Left cardiac atrium (tissue), 4 donors: ENCODE results near the gene KIFC3. TPM values are rescaled to one million over a fixed set of nuclear protein-coding genes. Genes with fewer than 3 reads are reported as not detected.
"Not testable (repeated sequence)": the region's sequence is repeated elsewhere in the genome, so short reads cannot be mapped to it uniquely, and the experiment has no call there.

Experiments used
- ATAC-seq, 2 donors: fragments of 200-7000 bp; cut with Tn5 transposase; one replicate each; pipeline ENCODE4 v1.9.1; 2020; ENCODE audit warnings: mild to moderate bottlenecking in 2 of 2, moderate library complexity in 2 of 2
- DNase-seq: peaks from one replicate; pipeline ENCODE4 v3.0.0-alpha.2; 2020
- intact Hi-C, 2 donors: fragments of 100-400 bp; cut with DNase I; formaldehyde crosslinking; loops; one replicate each; pipeline versions ENCODE4 v1.14.1 to v1.15.1; 2022 to 2023
- total RNA-seq, 2 donors: library from RNA; stranded (reverse); fragmentation: NEBNext Ultra II Directional; extraction: Animal tissue kit (Norgen Biotek cat#: 25700); gene quantifications; one replicate each; pipeline ENCODE4 v1.2.1, GENCODE V29; 2021
- donor health status: DM: no; HTN: yes; CAD: no.
- donor health status: DM: no; HTN: yes; CAD: no; lungs with severe emphysema.
- donor health status: DM: yes; HTN: yes; CAD: no.
- donor health status: Dilated cardiomyopathy.

KIFC3 gene
- total RNA-seq, 2 donors from 2014 or later: 37.1 to 55.4 TPM

DNA sequence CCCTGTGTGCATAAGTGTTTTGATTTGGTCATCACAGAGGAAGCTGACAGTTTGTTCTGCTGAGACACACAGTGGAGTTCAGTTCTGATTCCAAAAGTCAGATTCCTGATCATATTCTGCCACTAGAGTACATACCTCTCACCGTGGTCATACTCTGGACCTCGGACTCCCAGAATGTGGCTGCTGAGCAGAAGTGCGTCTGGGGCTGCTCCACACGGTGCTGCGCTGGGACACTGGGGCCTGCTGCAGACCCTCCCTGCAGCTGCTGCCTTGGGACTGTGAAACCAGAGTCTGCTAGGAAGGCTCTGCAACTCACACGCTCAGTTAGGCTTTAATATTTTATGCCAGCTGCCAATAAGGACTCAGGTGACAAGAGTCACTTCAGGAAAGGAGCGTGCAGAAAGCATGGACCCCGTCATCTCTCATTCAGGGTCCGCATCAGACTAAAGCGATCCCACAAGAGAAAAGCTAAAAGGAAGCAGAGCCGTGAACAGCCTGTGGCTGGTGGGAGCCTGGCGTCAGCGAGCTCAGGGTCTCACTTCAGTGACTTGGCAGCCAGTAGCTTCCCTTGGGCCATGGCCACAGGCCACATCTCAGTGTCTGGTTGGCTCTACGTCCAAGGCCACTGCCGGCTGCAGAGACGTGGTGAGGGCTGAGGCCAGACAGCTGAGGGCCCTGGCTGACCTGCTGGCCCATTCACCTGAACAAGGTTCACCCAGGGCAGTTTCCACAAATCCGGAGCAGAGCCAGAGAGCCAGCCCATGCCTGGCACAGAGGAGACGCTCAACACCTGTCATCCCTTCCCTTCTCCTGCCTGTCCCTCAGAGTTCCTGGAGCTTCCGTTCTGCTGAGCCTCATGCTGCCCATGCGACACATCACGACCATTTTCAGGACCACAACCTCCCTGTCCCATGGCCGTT is 24.7 kb upstream of the KIFC3 start:
- no peak for DNase-seq
- intact Hi-C loops: no loop called here
- peak; percentile 19 to 54 for ATAC-seq

DNA sequence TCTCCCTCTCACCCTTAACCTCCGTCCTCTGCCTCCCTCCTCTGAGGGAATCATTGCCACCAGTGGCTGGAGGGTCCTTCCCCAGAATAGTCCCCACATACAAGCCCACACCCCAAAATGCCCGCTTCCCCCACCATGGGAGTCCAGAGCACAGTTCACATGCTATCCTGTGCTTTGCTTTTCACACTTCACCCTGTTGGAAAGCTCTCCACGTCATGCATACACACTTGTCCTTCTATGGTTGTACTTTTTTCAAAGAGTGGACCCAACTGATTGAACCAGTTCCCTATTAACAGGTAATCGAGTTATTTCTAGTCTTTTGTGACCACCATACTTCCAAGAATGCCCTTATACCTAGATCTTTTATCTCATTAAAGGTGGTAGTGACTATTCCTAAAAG is 23.8 kb upstream of the KIFC3 start:
- intact Hi-C loops: no loop called here
- ATAC-seq (no peak), DNase-seq (no peak)

DNA sequence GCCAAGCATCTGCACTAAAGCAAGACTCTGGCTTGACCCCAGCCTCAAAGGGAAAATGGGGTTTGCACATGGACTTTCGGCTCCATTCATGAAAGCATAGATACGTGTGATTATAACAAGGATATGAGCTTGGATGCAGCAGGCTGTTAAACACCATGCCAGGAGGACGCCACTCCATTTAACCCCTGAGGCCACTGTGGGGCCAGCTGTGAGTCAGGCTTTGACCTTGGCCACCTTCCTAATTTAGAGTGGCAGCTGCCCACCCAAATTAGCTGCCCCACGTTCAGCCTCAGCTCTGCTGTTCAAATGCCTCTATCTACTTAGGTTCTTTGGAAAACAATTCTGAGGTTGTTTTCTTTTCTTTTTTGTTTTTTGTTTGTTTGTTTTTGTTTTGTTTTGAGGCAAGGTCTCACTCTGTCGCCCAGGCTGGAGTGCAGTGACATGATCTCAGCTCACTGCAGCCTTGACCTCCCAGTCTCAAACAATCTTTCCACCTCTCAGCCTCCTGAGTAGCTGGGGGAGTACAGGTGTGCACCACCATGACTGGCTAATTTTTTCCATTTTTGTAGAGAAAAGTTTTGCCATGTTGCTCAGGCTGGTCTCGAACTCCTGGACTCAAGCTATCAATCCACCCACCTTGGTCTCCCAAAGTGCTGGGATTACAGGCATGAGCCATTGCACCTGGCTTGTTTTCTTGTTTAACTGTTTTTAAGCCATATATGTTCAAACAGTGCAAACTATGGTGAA is 23.2 kb upstream of the KIFC3 start:
- DNase-seq (no peak), ATAC-seq (no peak)
- intact Hi-C loops: no loop called here

GRCh38 chr16:57824888-57825287 is 22.6 kb upstream of the KIFC3 start:
- ATAC-seq (no peak), DNase-seq (no peak)
- intact Hi-C loops: no loop called here

DNA sequence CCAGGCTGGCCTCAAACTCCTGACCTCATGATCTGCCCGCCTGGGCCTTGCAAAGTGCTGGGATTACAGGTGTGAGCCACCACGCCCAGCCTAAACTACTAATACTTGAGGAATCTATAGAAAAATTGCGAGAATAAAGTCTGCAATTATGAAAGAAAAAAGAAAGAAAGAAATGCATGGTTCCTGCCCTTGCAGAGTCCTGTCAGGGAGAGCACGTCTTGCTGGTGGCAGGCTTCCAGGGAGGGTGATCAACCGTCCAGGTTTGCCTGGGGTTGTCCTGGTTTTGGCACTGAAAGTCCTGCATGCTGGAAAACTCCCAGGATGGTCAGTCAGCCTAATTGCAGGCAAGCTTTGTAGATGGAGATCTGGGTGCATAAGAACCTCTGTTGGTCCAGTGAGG is 21.5 kb upstream of the KIFC3 start:
- ATAC-seq (peak in 1 of 2 donors; percentile 33), DNase-seq (no peak)
- intact Hi-C loops: no loop called here

- intact Hi-C loops: no loop called here
- no peak for ATAC-seq
- DNase-seq: no peak
Measured at GRCh38 chr16:57822856-57823255, 20.6 kb upstream of the KIFC3 start.

DNA sequence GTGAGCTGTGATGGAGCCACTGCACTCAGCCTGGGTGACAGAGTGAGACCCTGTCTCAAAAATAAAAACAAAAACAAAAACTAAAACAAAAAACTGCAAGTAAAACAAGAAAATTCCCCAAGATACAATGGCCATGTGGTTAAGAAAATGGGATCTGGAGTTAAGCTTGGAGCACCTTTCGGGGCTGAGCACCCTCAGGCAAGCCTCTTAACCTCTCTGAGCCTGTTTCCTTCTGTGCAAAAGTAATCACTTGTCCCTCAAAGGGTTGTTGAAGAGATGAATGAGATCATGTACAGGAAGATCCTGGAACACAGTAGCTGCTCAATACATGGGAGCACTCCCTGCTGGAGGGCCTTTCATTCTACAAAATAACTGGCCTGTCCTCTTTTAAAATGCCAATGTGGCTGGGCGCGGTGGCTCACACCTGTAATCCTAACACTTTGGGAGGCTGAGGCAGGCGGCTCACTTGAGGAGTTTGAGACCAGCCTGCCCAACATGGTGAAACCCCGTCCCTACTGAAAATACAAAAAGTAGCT is 19.8 kb upstream of the KIFC3 start:
- intact Hi-C loops: no loop called here
- DNase-seq (no peak), ATAC-seq (no peak)

DNA sequence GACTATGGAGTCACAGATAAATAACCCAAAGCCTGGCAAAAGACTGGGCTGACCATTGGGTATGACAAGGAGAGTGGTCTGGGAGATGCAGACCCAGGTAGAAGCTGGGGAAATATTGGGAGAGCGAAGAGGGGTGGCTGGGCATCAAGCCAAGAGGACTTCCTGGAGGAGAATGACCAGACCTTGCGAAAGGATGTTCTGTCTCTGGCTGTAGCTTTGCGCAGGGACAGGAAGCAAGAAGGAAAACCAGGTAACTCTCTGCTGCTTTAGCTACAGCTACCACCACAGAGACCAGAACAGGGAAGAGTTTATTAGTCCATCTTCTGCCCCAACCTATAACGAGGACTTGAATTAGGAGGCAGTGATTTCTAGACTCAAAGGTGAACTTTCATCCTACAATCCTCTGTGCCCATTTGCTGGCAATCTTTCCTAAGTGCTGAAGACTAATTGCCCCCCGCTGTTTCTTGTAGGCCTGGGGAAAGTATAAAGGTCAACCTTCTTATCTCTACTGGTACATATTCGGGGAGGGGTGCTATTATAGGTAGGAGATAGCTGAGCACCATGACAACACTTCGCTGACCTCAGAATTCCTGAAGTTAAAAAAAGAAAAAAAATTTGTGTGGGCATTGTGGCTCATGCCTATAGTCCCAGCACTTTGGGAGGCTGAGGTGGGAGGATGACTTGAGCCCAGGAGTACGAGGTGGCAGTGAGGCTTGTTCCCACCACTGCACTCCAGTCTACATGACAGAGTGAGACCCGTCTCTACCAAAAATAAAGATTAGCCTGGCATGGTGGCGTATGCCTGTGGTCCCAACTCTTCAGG is 19.1 kb upstream of the KIFC3 start:
- ATAC-seq (no peak), DNase-seq (no peak)
- intact Hi-C loops: no loop called here

GRCh38 chr16:57818377-57819064 is 16.2 kb upstream of the KIFC3 start:
- ATAC-seq: no peak
- no peak for DNase-seq
- intact Hi-C loops: no loop called here

GRCh38 chr16:57817680-57818079 is 15.4 kb upstream of the KIFC3 start:
- no peak for ATAC-seq
- intact Hi-C loops: no loop called here
- no peak for DNase-seq

DNA sequence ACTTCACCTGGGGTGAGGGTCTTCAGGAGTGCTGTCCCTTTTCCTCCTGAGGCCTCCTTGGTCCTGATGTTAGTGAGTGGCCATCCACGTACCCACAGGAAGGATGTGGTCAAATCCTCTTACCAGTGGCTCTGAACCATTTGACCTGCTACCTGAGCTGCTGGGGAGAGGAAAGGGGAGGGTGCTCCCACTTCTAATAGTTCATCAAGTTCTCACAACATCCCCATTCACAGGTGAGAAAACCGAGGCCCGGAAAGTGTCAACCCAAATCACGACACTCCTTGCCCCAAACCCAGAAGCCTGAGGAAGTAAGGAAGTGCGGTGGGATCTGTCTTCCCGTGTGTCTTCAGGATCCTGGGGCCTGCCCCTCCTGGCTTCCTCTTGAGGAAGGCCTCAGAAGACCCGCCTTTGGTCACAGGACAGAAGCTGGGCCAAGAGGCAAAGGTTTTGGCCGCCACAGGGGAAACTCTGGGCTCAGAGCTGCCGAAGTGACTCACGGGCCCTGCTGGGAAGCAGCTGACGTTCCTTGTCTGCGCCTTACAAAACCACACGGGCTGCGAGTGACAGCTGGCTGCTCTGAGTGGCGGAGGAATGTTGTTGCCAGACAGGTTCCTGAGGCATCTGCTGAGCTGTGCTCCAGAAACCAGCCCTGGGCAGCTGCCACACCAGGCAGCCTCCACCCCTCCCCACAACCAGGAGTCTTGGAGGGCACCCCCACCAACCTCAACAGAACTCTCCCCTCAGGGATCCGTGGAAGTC is 13.9 kb upstream of the KIFC3 start:
- intact Hi-C loops: no loop called here
- ATAC-seq: peak; percentile 97
- DNase-seq: peak; percentile 94

GRCh38 chr16:57814896-57815295 is 12.6 kb upstream of the KIFC3 start:
- ATAC-seq (no peak), DNase-seq (no peak)
- intact Hi-C loops: no loop called here

DNA sequence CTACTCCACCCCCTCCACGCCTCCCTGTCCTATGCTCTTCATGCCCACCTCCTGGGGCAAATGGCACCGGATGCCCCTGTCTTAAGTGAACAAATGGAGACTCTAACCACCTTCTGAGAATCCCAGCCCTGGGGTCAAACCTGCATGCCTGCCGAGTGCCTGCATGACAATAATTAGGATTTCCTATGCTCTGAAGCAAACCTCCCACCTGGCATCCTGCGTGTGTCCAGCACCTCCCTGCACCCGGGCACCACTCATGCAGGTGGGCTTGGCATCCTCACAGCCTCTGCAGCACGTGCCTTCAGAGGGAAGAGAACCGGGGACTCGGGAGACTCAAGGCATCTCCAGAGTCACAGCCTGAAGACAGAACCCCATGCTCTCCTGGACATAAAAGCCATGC is 11.2 kb upstream of the KIFC3 start:
- no peak for DNase-seq
- intact Hi-C loops: no loop called here
- ATAC-seq: no peak

DNA sequence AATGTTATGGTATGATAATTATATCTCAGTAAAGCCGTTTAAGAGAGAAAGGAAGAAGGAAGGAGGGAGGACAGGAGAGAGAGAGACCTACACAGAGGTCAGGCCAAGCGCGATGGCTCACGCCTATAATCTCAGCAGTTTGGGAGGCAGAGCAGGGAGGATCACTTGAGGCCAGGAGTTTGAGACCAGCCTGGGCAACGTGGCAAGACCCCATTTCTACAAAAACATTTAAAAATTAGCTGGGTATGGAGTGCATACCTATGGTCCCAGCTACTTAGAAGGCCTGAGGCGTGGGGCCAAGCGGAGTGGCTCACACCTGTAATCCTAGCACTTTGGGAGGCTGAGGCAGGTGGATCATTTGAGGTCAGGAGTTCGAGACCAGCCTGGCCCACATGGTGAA is 9.0 kb upstream of the KIFC3 start:
- intact Hi-C loops, DNase-seq, ATAC-seq: not testable (repeated sequence)

- DNase-seq (peak; percentile 82), ATAC-seq (peak; percentile 74 to 77)
- intact Hi-C loops: no loop called here
Measured at GRCh38 chr16:57810197-57811031, 8.1 kb upstream of the KIFC3 start.

DNA sequence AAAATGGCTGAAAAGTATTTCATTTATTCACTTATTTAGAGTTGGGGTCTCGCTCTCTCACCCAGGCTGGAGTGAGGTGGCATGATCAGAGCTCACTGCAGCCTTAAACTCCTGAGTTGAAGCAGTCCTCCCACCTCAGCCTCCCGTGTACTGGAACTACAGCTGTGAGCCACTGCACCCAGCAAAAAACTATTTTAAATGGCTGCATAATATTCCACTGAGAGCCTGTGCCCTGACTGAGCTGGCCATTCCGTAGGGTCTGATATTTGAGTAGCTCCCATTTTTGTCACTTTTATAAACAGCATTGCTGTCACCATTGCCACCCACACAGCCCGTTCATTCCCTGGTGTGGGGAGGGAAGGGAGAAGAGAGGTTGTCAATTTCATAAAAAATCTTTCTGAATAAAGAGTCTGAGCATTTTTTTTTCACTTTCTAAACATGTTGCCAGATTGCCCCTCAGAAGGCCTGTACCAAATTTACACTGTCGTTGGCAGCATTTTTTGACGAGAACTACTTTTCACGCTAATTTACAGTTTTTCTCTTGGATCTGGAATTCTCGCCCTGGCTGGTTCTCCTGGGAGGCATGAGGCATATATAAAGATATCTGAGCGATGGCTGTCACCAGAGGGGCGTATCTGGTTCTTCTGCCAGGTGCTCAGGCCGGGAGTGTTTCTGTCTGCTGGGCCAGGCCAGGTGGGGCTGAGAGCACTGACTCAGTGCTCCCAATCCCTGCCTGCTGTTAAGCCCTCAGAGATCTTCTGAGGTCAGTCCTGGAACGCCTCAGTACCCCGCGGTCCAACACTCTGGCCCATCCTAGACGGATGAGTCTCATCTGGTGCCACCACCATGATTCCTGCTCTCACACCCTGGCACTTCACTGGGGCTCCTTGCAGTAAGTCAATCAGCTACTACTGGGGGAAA is 7.2 kb upstream of the KIFC3 start:
- no peak for DNase-seq
- ATAC-seq: no peak
- intact Hi-C loops: no loop called here
